IPS DF 19.7 (cell line): ENCODE results near the gene UPF1.

Experiments used
- DNase-seq: peaks from one replicate; pipeline ENCODE4 v3.0.0-alpha.2; 2013; ENCODE audit warnings: low read depth, low spot score

Gene UPF1

DNA sequence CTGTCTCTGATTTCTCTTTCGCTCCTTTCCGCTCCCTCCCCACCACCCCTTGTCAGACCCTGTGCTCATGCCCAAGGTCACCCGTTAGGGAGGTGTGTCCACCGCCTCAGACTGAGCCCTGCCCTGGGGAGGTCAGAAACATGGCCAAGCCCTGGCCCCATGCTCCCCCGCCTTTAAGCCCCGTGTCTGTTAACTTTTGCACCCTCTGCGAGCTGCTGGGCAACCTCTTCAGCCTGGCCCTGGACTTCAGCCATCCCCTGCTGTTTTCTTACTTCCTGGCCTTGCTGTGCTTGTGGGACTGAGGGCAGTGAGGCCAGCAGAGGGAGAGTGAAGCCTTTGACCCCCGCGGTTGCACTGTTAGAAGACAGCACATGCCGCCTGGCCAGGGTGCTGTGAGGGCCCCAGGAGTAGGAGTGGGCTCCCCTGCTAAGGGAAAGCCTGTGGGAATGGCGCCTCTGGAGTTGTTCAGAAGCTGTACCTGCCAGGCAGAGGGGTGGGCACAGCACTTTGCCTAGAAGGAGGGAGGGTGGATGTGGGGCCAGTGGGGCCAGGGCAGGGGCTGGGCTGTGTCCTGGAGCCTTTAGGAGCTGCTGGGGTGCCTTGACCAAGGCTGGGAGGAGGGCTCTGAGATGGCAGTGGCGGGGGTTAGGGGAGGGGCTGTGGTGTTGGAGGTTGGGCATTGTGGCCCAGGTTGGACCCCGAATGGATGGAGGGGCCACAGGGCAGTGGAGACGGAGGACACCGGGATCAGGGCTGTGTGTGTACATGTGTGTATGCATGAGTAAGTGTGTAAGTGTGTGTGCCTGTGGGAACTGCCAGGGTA is 7.9 kb downstream of the UPF1 start:
- DNase-seq = no peak

- DNase-seq = no peak
Observed at GRCh38 chr19:18840288-18841267, 8.8 kb downstream of the UPF1 start.

DNA sequence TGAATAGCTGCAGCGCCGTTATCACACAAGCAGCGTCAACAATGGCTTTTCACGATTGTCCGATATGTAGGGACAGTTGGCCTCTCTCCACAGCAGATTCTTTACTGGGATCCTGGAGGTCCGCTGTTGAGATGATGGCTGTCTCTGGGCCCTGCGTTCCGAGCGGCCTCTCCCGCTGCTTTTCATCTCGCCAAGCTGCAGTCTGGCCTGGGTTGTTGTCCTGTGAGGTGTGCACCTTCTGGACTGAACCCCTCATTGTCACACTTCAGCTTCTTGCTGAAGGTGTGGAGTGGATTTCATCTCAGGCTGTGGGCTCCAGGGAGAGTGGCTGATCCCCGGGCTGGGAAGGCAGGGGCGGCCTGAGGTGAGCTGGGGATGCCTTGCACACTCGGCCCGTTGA is 9.6 kb downstream of the UPF1 start:
- DNase-seq = no peak

DNA sequence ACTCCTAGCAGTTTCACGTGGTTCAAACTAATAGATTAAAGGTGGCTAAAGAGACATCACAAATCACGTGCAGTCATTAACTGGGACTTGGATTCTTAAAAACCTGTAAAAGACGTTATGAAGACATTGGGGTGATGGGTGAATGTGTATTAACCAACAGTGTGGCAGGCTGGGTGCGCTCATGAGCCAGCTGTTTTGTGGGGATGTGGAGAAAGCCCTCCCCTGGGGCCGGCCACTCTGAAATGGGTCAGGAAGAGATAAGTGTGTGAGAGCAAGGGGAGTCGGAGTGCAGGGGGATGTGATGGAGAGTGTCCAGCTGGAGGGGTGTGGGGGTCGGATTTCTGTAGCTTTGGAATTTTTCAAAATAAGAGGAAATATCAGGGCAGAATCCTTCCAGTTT is 10.4 kb downstream of the UPF1 start:
- DNase-seq = no peak

DNA sequence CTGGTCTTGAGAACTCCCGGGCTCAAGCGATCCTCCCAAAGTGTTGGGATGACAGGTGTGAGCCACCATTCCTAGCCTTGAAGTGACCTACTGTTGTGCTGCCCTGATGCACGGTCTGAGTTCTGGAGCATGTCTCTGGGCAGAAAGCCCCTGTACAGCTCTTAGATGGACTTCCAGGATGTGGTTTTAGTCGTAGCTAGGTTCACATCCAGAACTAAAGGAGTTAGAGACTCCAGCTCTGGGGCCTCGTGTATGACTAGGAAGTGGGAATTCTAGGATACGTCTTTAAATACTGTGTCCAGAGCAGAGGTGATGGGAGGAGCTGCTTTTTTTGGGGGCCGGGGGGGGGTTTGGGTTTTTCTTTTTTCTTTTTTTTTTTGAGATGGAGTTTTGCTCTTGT is 12.2 kb downstream of the UPF1 start:
- DNase-seq = no peak

GRCh38 chr19:18844806-18845329 is 13.1 kb downstream of the UPF1 start:
- DNase-seq = no peak

GRCh38 chr19:18845961-18846360 is 14.2 kb downstream of the UPF1 start:
- DNase-seq = no peak

GRCh38 chr19:18846862-18847548 is 15.2 kb downstream of the UPF1 start:
- no peak for DNase-seq

DNA sequence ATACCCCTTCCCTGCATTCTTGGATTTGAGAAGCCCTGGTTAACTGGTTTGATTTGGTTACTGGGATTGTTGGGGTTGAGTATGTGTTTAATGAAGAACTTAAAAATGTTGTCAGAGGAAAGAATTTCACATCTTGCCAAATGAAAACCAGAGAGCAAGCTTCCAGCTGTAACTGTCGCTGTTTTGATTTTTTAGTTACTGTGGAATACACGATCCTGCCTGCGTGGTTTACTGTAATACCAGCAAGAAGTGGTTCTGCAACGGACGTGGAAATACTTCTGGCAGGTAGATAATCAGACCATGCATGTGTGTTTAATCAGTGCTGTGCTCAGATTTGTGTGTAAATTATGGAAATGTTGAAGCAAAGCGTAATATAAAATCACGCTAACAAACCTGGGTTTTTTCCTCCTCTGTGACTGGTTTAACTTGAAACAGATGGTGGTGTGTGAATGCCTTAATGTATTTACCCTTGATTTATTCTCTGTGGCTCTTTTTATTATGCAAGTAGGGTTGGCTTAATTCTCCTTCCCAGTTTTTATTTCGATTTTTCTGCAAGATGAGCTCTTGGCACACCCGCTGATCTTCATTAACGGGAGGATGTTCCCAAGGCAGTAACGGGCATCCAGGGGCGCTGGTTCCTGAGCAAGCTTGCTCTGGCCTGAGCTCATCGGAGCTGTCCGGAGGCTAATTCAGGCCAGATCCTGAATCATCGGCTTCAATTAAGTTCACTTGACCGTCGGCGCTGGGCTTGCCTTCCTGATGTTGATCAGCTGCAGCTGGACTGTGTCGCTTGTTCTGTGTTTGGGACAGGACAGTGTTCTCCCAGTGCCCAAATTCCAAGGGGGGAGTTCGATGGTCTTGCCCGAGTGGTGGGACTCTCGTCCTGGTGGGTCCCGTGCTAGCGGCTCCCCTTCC is 16.0 kb downstream of the UPF1 start:
- no peak for DNase-seq

- no peak for DNase-seq
Observed at GRCh38 chr19:18848878-18849661, 17.3 kb downstream of the UPF1 start.

DNA sequence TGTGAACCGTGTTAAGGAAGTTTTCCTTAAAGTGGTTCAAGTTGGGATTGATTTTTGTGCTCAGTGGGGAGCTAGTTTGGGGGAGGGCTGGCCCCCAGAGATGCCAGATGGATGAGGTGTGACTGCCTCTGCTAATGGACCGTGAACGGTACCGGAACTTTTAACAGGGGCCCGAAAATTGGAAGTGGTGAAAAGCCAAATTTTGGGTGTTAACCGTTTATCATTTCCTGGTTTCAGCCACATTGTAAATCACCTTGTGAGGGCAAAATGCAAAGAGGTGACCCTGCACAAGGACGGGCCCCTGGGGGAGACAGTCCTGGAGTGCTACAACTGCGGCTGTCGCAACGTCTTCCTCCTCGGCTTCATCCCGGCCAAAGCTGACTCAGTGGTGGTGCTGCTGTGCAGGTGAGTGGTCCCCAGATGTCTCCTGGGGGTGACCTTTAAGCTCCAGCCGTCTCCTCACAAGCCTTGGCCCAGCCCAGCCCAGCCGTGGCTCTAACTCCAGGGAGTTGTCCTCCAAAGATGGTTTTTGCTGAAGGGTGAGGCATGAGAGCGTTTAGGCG is 18.2 kb downstream of the UPF1 start:
- DNase-seq = no peak

GRCh38 chr19:18850471-18851375 is 19.0 kb downstream of the UPF1 start:
- no peak for DNase-seq

DNA sequence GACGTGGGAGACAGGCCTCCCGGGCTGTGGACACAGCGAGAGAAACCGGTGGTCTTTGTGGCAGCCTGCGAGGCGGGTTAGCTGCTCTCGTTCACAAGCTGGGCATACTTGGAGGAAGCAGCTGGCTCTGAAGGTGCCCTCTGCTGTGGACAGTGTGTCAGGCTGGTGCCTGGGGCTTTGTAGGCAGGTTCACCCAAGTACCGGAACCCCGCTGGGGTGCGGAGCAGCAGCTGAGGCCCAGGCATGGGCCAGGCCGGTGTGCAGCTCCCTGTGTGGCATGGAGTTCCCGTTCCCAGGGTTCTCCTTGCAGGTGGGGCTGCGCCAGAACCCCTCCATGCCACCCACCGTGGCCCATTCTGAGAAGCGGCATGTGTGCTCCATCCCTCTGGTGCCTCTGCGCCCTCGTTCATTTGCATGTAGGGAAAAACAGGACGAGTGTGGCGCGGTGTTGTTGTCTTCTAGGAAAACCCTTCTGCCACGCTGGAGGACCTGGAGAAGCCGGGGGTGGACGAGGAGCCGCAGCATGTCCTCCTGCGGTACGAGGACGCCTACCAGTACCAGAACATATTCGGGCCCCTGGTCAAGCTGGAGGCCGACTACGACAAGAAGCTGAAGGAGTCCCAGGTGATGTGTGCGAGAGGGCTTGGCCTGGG is 20.0 kb downstream of the UPF1 start:
- DNase-seq = no peak

GRCh38 chr19:18852648-18853047 is 20.9 kb downstream of the UPF1 start:
- DNase-seq = no peak

DNA sequence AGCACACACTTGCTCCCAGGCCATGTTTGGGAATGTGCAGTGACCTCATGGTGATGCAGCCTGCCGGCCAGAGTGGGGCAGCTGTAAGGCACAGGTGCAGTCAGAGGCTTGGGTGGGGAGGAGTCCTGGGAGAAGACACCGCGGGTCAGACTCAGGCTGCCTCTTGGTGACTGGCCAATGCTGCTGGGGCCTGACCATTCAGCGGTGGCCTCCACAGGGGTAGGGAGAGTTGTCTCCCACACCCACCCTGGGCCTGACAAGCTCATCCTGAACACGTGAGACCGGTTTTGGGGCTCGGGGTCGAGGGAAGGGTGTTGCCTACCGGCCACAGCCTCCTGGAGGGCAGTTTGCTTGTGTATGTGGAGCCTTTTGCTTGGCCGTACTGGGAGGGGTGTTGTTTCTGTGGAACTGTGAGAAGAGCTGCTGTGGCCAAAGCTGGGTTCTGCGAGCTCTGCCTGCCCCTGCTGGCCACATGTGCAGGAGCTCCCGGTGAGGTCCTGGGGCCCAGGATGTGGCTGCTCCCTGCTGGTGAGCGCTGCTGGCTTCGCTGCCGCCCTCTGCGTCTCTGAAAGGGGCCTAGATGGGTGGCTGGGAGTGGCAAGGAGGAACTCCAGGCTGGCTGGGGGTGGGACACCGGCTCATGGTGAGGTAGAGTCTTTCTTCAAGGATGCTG is 22.1 kb downstream of the UPF1 start:
- no peak for DNase-seq

DNA sequence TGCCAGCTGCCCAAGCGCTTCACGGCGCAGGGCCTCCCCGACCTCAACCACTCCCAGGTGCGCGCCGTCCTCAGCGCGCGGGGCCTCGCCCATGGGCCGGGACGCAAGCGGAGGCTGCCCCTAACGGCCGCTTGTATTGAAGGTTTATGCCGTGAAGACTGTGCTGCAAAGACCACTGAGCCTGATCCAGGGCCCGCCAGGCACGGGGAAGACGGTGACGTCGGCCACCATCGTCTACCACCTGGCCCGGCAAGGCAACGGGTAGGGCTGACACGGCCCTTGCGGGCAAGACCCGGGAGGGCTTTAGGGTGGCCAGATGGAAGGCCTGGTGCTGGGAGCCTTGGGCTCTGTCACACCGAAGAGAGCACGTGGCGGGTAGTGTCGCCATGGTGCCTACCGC is 23.2 kb downstream of the UPF1 start:
- DNase-seq = no peak

GRCh38 chr19:18855647-18856384 is 24.1 kb downstream of the UPF1 start:
- DNase-seq = no peak
